ENCODE results near the gene SLC22A17.
A peak's percentile ranks its signal among the peaks of the same experiment; 100 is the strongest.

SLC22A17 gene

GRCh38 chr14:23300687-23301223 lies 51.9 kb downstream of the SLC22A17 start:
- in situ Hi-C loops (cut with HindIII; ENCODE audit: low pct_ligation_motif_present, low pct_unique_long_range_greater_than_20kb, low sequenced_read_pairs), result no loop called here

GRCh38 chr14:23299986-23300686 lies 52.6 kb downstream of the SLC22A17 start:
- in situ Hi-C loops (cut with HindIII; ENCODE audit: low pct_ligation_motif_present, low pct_unique_long_range_greater_than_20kb, low sequenced_read_pairs), result no loop called here
- no peak for DNase-seq

More at GRCh38 chr14:23300687-23301223, 51.9 kb downstream of the SLC22A17 start:
- no peak for DNase-seq

GRCh38 chr14:23299211-23299957 lies 53.3 kb downstream of the SLC22A17 start:
- in situ Hi-C loops (cut with HindIII; ENCODE audit: low pct_ligation_motif_present, low pct_unique_long_range_greater_than_20kb, low sequenced_read_pairs), result no loop called here
- DNase-seq, result peak; percentile 42

DNA sequence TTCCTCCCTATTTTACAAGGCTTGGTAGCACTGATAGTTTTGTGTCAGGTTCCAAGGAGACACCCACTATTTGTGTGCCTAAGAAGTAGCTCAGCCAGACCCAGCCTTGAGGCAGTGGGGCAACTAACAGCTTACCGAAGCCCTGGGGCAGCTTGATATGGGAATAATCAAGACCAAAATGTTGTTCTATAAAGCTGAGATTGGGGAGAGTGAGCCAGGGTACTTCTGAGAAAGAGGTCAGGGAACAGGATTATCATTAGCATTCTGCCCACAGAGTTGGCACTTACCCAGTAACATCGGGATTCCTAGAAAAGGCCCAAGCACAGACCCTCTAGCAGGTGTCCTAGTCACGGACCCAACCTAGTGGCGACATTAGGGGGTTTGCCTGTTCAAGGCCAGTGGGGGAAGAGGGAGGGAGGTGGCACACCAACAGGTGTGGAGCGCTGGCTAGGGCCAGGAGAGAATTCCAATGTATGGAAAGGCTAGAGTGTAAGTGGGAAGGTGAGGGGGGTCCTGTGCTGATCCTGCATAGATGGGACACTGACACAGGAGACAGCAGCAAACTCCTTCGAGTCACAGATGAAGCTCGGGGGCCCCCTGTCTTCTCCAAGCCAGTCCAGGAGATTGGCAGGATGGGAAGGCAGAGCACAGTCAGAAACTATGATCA lies 54.9 kb downstream of the SLC22A17 start:
- in situ Hi-C loops (cut with HindIII; ENCODE audit: low pct_ligation_motif_present, low pct_unique_long_range_greater_than_20kb, low sequenced_read_pairs), result no loop called here

GRCh38 chr14:23297096-23297495 lies 55.6 kb downstream of the SLC22A17 start:
- in situ Hi-C loops (cut with HindIII; ENCODE audit: low pct_ligation_motif_present, low pct_unique_long_range_greater_than_20kb, low sequenced_read_pairs), result no loop called here
- no peak for DNase-seq

More for the DNA sequence above, 54.9 kb downstream of the SLC22A17 start:
- DNase-seq, result no peak

Data from ACHN (cell line).